PFSK-1 (cell line): ENCODE measurements around the gene GINS2. TPM values are rescaled to one million over a fixed set of nuclear protein-coding genes. Genes with fewer than 3 reads are reported as not detected.

Source experiments
- FOXP2 ChIP-seq: optimal IDR thresholded peaks from 2 replicates; pipeline ENCODE3; 2011; ENCODE audit warnings: borderline replicate concordance, control low read depth, inconsistent platforms; ENCODE audit not compliant: insufficient read depth; ENCODE audit errors: extremely low read length, extremely low read depth
- POLR2AphosphoS5 ChIP-seq: IDR thresholded peaks from 2 replicates; pipeline ENCODE4 v1.6.1; 2012; ENCODE audit warnings: low read depth, mild to moderate bottlenecking, control low read depth, low read length, moderate library complexity
- REST ChIP-seq, 2 experiments: IDR thresholded peaks; 2 replicates each; pipeline versions ENCODE4 v1.6.1 to v1.8.0; 2011 to 2012; ENCODE audit warnings: low read depth in 2 of 2, low read length in 2 of 2, control low read depth in 1 of 2, inconsistent platforms in 1 of 2, mild to moderate bottlenecking in 1 of 2, moderate library complexity in 1 of 2; ENCODE audit not compliant: insufficient read depth in 1 of 2
- SIN3A ChIP-seq: IDR thresholded peaks from 2 replicates; pipeline ENCODE4 v1.6.1; 2012; ENCODE audit warnings: mild to moderate bottlenecking, low read length, moderate library complexity, borderline replicate concordance; ENCODE audit not compliant: insufficient read depth
- TAF1 ChIP-seq: IDR thresholded peaks from 2 replicates; pipeline ENCODE4 v1.6.1; 2012; ENCODE audit warnings: low read length, control low read depth, borderline replicate concordance; ENCODE audit not compliant: insufficient read depth
- polyA plus RNA-seq: library from polyadenylated mRNA; unstranded; fragments of >200 nt; gene quantifications from one replicate; pipeline ENCODE4 v1.2.1, GENCODE V29; 2012; ENCODE audit warnings: low read depth, missing spikeins; ENCODE audit not compliant: insufficient read length

GINS2 gene
- polyA plus RNA-seq: 6.3 TPM

- TF ChIP-seq REST (IDR thresholded peaks at IDR 0.05; ENCODE audit: insufficient read depth in 1 of 2, low read depth in 2 of 2, low read length in 2 of 2) (no peak), FOXP2 (no peak), SIN3A (peak; percentile 68; the same call in 1 of the 2 replicates), TAF1 (peak; percentile 29; the same call in 1 of the 2 replicates), POLR2AphosphoS5 (peak; percentile 44; the same call in 1 of the 2 replicates)
These were observed at the start of gene GINS2 for GRCh38 chr16:85688586-85689284. Gene GINS2 (minus strand): TSS chr16:85688954. CDS start chr16:85688898, 56 bp downstream.

GRCh38 chr16:85736921-85737320 is 48.2 kb upstream of the GINS2 start:
- no peak for TF ChIP-seq POLR2AphosphoS5
- no peak for TF ChIP-seq REST (IDR thresholded peaks at IDR 0.05; ENCODE audit: insufficient read depth in 1 of 2, low read depth in 2 of 2, low read length in 2 of 2)
- TF ChIP-seq SIN3A: no peak
- TF ChIP-seq TAF1: no peak
- TF ChIP-seq FOXP2: no peak

DNA sequence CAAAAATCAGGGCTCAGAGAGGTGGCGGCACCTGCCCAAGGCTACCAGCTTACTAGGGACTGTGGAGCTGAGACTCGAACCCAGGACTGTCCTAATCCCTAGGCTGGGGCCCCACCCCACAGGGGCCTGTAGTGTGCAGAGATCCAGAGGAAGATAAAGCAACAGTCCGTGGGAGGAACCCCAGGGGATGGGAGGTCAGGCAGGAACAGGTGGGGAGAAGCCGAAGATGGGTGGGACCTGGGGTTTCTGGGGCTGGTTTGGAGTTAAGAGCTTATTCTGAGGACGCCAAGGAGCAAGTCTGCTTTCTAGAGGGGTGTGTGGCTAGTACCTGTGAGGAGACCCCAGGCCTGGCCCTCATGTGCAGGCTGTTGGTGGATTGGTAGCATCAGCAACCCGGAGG is 47.2 kb upstream of the GINS2 start:
- no peak for TF ChIP-seq REST (IDR thresholded peaks at IDR 0.05; ENCODE audit: insufficient read depth in 1 of 2, low read depth in 2 of 2, low read length in 2 of 2)
- no peak for TF ChIP-seq FOXP2
- TF ChIP-seq SIN3A: no peak
- TF ChIP-seq TAF1: no peak
- TF ChIP-seq POLR2AphosphoS5: no peak

DNA sequence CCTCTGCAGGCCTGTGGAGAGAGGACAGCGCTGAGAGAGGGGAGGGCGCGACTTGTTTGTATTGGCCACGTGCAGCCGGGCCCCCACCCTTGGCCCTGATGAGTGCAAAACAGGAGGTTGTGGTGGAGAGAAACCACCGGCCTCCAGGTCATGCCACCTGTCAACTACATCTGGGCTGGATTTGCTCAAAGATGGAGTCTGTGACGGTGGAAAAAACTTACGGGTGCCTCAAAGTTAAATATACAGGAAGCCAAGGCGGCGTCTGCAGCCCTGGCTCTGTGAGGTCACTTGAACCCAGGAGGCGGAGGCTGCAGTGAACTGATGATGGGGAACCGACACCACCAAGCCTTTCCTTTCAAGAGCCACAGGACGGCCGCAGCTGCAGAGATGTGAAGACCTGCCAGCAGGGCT is 46.5 kb upstream of the GINS2 start:
- no peak for TF ChIP-seq FOXP2
- no peak for TF ChIP-seq POLR2AphosphoS5
- no peak for TF ChIP-seq SIN3A
- no peak for TF ChIP-seq TAF1
- TF ChIP-seq REST (IDR thresholded peaks at IDR 0.05; ENCODE audit: insufficient read depth in 1 of 2, low read depth in 2 of 2, low read length in 2 of 2): no peak
